Nephron progenitor cell (in vitro differentiated cells): Measurements from ENCODE around the gene MAPK8.

ENCODE experiments used
- DNase-seq: peaks from one replicate; pipeline ENCODE4 v3.0.0; 2021
- H3K27ac Mint-ChIP-seq: 2 replicates; pipeline ENCODE4 v1.8.0; 2021; ENCODE audit warnings: mild to moderate bottlenecking, moderate library complexity, mixed read lengths
- H3K27me3 Mint-ChIP-seq: 2 replicates; pipeline ENCODE4 v1.8.0; 2021; ENCODE audit warnings: mild to moderate bottlenecking, low read depth, mixed read lengths; ENCODE audit not compliant: poor library complexity
- H3K36me3 Mint-ChIP-seq: 2 replicates; pipeline ENCODE4 v1.8.0; 2021; ENCODE audit warnings: low read depth, mixed read lengths
- H3K4me1 Mint-ChIP-seq: 2 replicates; pipeline ENCODE4 v1.8.0; 2021; ENCODE audit warnings: mixed read lengths
- H3K4me3 Mint-ChIP-seq: 2 replicates; pipeline ENCODE4 v1.8.0; 2021; ENCODE audit warnings: mild to moderate bottlenecking, moderate library complexity, mixed read lengths
- H3K9me3 Mint-ChIP-seq: 2 replicates; pipeline ENCODE4 v1.8.0; 2021; ENCODE audit warnings: mild to moderate bottlenecking, moderate library complexity, mixed read lengths
- CTCF ChIP-seq: fragments of 200-600 bp; sonication (generic); IDR thresholded peaks from 2 replicates; pipeline ENCODE4 v1.5.0; 2021; ENCODE audit warnings: antibody characterized with exemption

The MAPK8 gene

GRCh38 chr10:48474765-48475365 lies 168.4 kb downstream of the MAPK8 start:
- Mint-ChIP-seq H3K4me3 (no peak overlapping the region), H3K36me3 (no peaks in the 10 kb centered on the region), H3K4me1 (peaks cover 53% of the 10 kb centered on the region), H3K27me3 (peaks cover 24% of the 10 kb centered on the region), H3K27ac (no peak overlapping the region), H3K9me3 (peaks cover 5% of the 10 kb centered on the region)
- TF ChIP-seq CTCF, result no peak
- no peak for DNase-seq

DNA sequence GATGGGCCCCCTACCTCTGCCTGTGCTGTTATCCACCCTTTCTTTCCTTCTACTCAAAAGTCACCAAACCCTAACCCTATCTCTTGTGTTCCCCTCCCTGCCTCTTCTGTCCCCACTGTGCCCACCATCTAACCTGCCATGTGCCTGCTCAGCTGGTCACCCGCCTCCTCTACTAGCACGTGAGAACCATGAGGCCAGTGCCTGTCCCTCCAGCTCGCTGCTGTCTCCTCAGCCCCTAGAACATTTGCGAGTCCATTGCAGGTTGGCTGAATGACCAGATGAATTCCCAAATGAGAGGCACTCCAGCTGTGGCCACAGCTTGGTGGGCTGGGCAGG lies 169.4 kb downstream of the MAPK8 start:
- Mint-ChIP-seq H3K27me3 (peaks cover 24% of the 10 kb centered on the region), H3K27ac (no peak overlapping the region), H3K36me3 (no peaks in the 10 kb centered on the region), H3K4me1 (peaks cover 44% of the 10 kb centered on the region), H3K4me3 (no peak overlapping the region), H3K9me3 (peaks cover 5% of the 10 kb centered on the region)
- no peak for TF ChIP-seq CTCF
- no peak for DNase-seq

GRCh38 chr10:48476279-48476982 lies 170.0 kb downstream of the MAPK8 start:
- TF ChIP-seq CTCF, result no peak
- peaks cover 24% of the 10 kb centered on the region for H3K27me3 Mint-ChIP-seq
- H3K27ac Mint-ChIP-seq, result no peak overlapping the region
- H3K36me3 Mint-ChIP-seq, result no peaks in the 10 kb centered on the region
- no peak for DNase-seq
- H3K4me1 Mint-ChIP-seq, result peaks cover 41% of the 10 kb centered on the region
- H3K9me3 Mint-ChIP-seq, result peaks cover 3% of the 10 kb centered on the region
- H3K4me3 Mint-ChIP-seq, result no peak overlapping the region

DNA sequence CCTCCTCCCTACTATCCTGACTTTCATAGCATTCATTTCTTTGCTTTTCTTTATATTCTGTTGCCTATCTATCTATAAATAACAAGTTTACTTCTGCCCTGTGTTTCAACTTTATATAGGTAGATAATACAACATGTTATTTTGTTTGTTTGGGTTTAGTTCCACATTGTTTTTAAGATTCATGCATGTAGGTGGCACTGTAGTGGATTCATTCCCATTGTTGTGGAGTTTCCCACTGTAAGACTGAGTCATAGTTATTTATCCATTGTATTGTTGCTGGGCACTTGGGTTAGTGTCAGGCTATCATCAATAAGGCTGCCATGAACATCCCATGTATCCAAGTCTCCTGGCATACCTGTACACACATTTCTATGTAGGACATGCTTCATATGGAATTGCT lies 170.7 kb downstream of the MAPK8 start:
- Mint-ChIP-seq H3K36me3 (no peaks in the 10 kb centered on the region), H3K27me3 (peaks cover 24% of the 10 kb centered on the region), H3K4me3 (no peak overlapping the region), H3K9me3 (no peaks in the 10 kb centered on the region), H3K4me1 (peaks cover 37% of the 10 kb centered on the region), H3K27ac (no peak overlapping the region)
- DNase-seq, result no peak
- no peak for TF ChIP-seq CTCF

GRCh38 chr10:48477616-48478015 lies 171.1 kb downstream of the MAPK8 start:
- Mint-ChIP-seq H3K4me1 (peaks cover 37% of the 10 kb centered on the region), H3K4me3 (no peak overlapping the region)

More at GRCh38 chr10:48477616-48478015, 171.1 kb downstream of the MAPK8 start:
- Mint-ChIP-seq H3K27ac (no peak overlapping the region), H3K9me3 (no peaks in the 10 kb centered on the region), H3K27me3 (peaks cover 24% of the 10 kb centered on the region), H3K36me3 (no peaks in the 10 kb centered on the region)
- no peak for DNase-seq
- no peak for TF ChIP-seq CTCF
